D721Med (cell line): Measurements from ENCODE around the gene MYORG.

Source experiments
- DNase-seq: peaks from one replicate; pipeline ENCODE4 v3.0.0; 2011; ENCODE audit warnings: low spot score; ENCODE audit not compliant: insufficient read length
- FAIRE-seq: peaks from 2 replicates; lab custom pipeline; 2011; peaks lifted over from hg19 to GRCh38; lab: Jason Lieb, UNC
- TF ChIP-seq, protein P1 (sequence below): IDR thresholded peaks from 2 replicates; pipeline ENCODE4 v1.5.1; 2012; ENCODE audit warnings: mild to moderate bottlenecking, control low read depth; ENCODE audit not compliant: insufficient read depth; ENCODE audit errors: missing control alignments

MYORG gene

DNA sequence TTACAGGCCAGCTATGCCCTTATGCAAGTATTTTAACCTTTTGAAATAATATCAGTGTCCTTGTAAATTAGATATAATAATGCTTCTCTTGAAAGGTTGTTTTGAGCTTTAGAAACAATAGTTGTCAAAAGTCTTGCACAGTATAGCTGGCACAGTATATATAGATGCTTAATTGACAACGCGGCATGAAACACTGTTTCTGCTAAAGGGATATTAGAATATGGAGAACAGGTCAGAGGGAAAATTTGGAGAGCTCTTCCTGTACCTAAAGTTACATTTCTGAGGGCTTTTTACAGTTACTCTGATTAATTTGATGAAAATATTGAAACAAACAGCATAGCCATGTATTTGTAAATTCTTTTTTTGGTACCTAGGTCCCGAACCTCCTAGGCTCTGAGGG is 42.9 kb downstream of the MYORG start:
- FAIRE-seq: no peak
- TF ChIP-seq, protein P1, sequence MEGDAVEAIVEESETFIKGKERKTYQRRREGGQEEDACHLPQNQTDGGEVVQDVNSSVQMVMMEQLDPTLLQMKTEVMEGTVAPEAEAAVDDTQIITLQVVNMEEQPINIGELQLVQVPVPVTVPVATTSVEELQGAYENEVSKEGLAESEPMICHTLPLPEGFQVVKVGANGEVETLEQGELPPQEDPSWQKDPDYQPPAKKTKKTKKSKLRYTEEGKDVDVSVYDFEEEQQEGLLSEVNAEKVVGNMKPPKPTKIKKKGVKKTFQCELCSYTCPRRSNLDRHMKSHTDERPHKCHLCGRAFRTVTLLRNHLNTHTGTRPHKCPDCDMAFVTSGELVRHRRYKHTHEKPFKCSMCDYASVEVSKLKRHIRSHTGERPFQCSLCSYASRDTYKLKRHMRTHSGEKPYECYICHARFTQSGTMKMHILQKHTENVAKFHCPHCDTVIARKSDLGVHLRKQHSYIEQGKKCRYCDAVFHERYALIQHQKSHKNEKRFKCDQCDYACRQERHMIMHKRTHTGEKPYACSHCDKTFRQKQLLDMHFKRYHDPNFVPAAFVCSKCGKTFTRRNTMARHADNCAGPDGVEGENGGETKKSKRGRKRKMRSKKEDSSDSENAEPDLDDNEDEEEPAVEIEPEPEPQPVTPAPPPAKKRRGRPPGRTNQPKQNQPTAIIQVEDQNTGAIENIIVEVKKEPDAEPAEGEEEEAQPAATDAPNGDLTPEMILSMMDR: no peak
- DNase-seq: no peak

DNA sequence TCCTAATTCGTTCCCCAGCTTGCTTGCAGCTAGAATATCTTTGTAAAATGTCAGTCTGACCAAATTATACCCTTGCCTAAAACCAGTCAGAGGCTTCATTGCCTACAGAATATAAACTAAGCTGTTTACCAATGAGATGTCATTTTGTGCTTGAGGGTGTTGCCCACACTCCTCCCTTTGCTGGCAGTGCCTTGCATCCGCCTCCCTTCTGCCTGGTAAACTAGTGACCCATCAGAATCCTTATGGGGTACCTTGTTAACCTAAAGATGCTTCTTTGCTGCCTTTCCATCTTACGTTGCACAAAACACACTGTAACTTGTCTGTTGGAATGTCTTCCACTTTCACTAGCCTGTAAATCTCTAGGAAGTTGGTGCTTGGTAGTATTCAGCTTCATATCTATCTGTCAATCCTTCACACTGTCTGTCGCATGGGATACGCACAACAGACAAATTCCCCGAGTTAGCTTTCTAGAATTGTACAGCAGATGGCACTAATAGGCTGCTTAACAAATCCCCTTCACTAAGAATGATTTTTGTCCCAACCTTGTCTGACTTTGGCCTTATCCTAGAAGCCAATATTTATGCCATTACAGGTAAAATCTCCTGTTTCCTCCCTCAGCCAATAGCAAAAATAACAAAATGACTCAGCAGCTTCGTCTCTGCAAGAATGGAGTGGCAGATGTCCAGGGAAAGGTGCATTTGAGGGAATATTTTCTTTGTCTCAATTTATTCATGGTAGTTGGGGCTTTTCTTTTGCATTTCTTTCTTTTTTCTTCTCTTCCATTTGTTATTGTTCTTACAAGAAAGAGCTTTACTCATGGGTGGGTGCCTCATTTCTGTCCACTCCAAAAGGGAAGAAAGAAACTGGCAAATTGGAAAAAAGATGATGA is 44.4 kb downstream of the MYORG start:
- FAIRE-seq (peak; percentile 53), DNase-seq (peak; percentile 34)
- TF ChIP-seq, protein P1: peak; percentile 70

DNA sequence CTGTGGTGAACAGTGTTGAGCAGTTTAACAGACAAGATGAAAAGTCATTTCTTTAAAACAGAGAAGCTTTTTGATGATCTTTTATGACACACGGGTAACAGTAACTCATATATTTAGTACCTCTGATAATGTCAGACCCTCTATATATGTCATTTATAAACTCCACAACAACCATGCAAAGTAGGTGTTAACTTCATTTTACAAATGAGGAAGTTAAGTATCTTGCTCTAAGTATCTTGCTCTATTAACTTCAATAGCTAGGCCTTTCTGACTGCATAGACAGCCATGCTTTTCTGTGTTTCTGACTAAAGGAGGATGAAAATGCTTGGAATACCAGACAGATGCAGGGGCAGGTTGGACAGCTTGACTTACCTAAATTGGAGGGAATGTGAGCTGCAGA is 45.5 kb downstream of the MYORG start:
- FAIRE-seq (no peak), DNase-seq (no peak)
- TF ChIP-seq, protein P1: no peak

DNA sequence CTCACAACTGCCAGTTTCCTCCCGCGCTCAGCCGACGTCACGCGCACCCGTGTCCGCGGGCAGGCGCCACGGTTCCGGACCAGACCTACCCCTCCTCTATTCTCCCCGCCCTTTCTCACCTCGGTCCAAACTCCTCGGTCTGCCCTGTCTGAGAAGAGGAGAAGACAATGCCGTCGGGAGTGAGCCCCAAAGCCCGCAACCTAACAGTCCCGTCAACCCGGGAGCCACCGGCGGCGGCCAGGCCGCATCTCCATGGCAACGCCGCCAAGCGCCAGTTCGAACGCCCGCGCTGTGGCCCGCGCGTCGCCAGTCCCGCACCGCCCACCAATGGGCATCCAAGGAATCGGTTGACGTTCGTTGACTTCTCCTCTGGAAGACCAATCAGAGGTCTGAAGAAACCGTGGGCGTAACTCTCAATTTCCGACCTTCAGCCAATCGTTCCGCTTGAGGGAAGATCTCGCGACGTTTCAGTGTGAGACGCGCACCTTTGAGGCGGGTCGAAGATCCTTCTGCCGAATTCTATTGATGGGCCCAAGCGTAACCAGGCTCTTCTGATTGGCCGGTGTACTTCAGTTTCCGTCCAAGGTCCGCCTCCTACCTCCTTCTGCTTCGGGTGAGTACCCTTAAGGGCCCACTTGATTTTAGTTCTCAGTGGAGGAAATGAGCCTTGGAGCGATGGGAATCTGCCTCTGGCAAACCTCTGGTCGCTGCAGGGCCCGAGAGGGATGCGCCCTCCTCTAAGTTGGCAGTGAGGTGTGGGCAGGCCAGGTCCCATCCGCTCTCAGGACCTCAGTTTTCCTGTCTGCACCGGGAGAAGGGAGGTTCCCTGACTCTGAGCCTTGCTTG is 47.5 kb downstream of the MYORG start, which contains the start of the genes KIF24 and NUDT2:
Gene KIF24, minus strand, starts transcription at position 282 of the 846 bp plus-strand sequence. CDS start 17,922 bp downstream, outside the sequence.
Gene NUDT2, plus strand, starts transcription at position 583 of the 846 bp plus-strand sequence. CDS start 9,471 bp downstream, outside the sequence.
- DNase-seq: peak; percentile 66
- TF ChIP-seq, protein P1: no peak
- no peak for FAIRE-seq

DNA sequence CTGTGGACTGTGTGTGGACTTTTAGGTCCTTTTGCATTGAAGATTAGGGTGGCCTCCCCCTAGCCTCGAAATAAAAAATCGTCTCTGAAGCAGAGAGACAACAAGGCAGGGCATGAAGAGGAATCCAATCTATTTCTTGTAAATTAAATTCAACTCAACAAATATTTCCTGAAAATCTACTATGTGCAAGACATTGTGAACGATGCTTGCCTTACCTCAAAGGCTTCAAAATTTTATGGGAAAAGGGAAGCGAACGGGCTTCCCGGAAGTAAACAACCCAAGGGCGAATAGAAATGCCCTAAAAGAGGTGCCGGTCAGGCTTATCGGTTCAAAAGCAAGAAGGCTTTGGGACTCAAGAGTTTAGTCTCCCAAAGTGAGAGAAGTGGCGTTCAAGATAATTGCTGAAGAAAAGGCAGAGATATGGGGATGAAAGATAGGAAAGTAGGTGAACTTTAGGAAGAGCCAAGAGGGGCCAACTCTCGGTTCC is 48.2 kb downstream of the MYORG start:
- FAIRE-seq (no peak), DNase-seq (no peak)
- TF ChIP-seq, protein P1: no peak

DNA sequence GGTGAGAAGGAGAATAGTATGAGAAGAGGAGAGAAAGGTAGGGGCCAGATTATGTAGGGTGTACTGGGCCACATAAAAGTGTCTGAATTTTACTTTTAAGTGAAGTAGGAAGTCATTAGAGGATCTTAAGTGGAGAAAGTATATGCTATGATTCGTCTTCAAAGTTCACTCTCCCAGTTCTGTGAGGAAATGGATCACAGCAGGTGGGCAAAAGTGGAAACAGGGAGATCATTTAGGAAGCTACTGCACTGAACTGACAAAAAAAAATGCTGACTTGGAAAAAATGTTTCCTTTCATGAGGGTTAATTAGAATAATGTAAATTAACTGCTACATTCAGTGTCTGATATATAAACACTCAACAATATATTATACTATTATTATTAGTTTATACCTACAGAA is 50.0 kb downstream of the MYORG start:
- DNase-seq: no peak
- no peak for FAIRE-seq
- TF ChIP-seq, protein P1: no peak
